GM13976 (cell line): ENCODE data around the gene TSKU.

Experiments
- DNase-seq: peaks from one replicate; pipeline ENCODE4 v3.0.0; 2012; ENCODE audit warnings: low spot score
- CTCF ChIP-seq: IDR thresholded peaks from 2 replicates; pipeline ENCODE4 v1.5.1; 2012; ENCODE audit warnings: borderline replicate concordance, mild to moderate bottlenecking; ENCODE audit not compliant: insufficient read depth; ENCODE audit errors: extremely low read depth, missing control alignments, control extremely low read depth
- in situ Hi-C: fragments of 300-500 bp; cut with MboI; formaldehyde crosslinking; loops from one replicate; pipeline ENCODE4 v1.12.0; 2022; ENCODE audit warnings: low sequenced_read_pairs, mixed read lengths, inconsistent platforms; ENCODE audit not compliant: unreplicated experiment

TSKU gene

GRCh38 chr11:76759517-76759916 lies 23.6 kb upstream of the TSKU start:
- no peak for DNase-seq
- in situ Hi-C loops = no loop called here
- TF ChIP-seq CTCF = no peak

GRCh38 chr11:76760236-76760635 lies 22.9 kb upstream of the TSKU start:
- TF ChIP-seq CTCF = no peak
- no peak for DNase-seq
- in situ Hi-C loops = no loop called here

- in situ Hi-C loops = no loop called here
- no peak for TF ChIP-seq CTCF
- no peak for DNase-seq
These were observed 21.3 kb upstream of the TSKU start for GRCh38 chr11:76761718-76762355.

GRCh38 chr11:76762356-76762752 lies 20.8 kb upstream of the TSKU start:
- in situ Hi-C loops = no loop called here
- no peak for TF ChIP-seq CTCF
- no peak for DNase-seq

GRCh38 chr11:76762867-76763572 lies 20.1 kb upstream of the TSKU start:
- no peak for DNase-seq
- no peak for TF ChIP-seq CTCF
- in situ Hi-C loops = no loop called here

- DNase-seq = no peak
- no peak for TF ChIP-seq CTCF
- in situ Hi-C loops = no loop called here
These were observed 19.4 kb upstream of the TSKU start for GRCh38 chr11:76763573-76764346.
